Naive B cell (primary cell): ENCODE results near the gene KRTAP9-7. TPM values are rescaled to one million over a fixed set of nuclear protein-coding genes. Genes with fewer than 3 reads are reported as not detected.
"Not testable (repeated sequence)": the region's sequence is repeated elsewhere in the genome, so short reads cannot be mapped to it uniquely, and the experiment has no call there.

ENCODE experiments used
- ATAC-seq, 2 donors: fragments of 150-1000 bp; cut with Tn5 transposase; 2 replicates each; pipeline ENCODE4 v1.10.0; 2021; ENCODE audit warnings: low read depth in 2 of 2, mild to moderate bottlenecking in 2 of 2, moderate library complexity in 2 of 2
- DNase-seq: peaks from one replicate; pipeline ENCODE4 v3.0.0; 2022
- H3K27ac Mint-ChIP-seq, 6 donors: one replicate each; pipeline ENCODE4 v1.8.0; 2020 to 2022; ENCODE audit warnings: mild to moderate bottlenecking in 6 of 6, mixed read lengths in 6 of 6, moderate library complexity in 5 of 6, inconsistent platforms in 2 of 6
- H3K27me3 Mint-ChIP-seq, 3 donors: one replicate each; pipeline ENCODE4 v1.8.0; 2021 to 2022; ENCODE audit warnings: mixed read lengths in 3 of 3, mild to moderate bottlenecking in 1 of 3
- H3K36me3 Mint-ChIP-seq, 2 donors: one replicate each; pipeline ENCODE4 v1.8.0; 2020 to 2022; ENCODE audit warnings: mixed read lengths in 2 of 2, inconsistent platforms in 1 of 2, mild to moderate bottlenecking in 1 of 2
- H3K4me1 Mint-ChIP-seq, 3 donors: one replicate each; pipeline ENCODE4 v1.8.0; 2020 to 2022; ENCODE audit warnings: mixed read lengths in 3 of 3, inconsistent platforms in 1 of 3, mild to moderate bottlenecking in 1 of 3, moderate library complexity in 1 of 3
- H3K4me3 Mint-ChIP-seq, 8 donors: one replicate each; pipeline ENCODE4 v1.8.0; 2020 to 2022; ENCODE audit warnings: mild to moderate bottlenecking in 8 of 8, mixed read lengths in 8 of 8, moderate library complexity in 8 of 8, inconsistent platforms in 2 of 8
- H3K9me3 Mint-ChIP-seq, 7 donors: one replicate each; pipeline ENCODE4 v1.8.0; 2020 to 2022; ENCODE audit warnings: mixed read lengths in 7 of 7, mild to moderate bottlenecking in 5 of 7, inconsistent platforms in 2 of 7, moderate library complexity in 1 of 7
- polyA plus RNA-seq, 6 donors: library from polyadenylated mRNA; unstranded; fragments of 300-500 nt; fragmentation: Illumina TruSeq; gene quantifications; one replicate each; pipeline ENCODE4 v1.2.3, GENCODE V29; 2021; ENCODE audit warnings: low read depth in 6 of 6

The KRTAP9-7 gene
- polyA plus RNA-seq, 6 donors from 2014 or later, result not detected

- H3K9me3 Mint-ChIP-seq, result no peaks in the 10 kb centered on the region
- peak overlapping the region in 1 of 6 donors; percentile 71 for H3K27ac Mint-ChIP-seq
- ATAC-seq, result no peak
- H3K4me1 Mint-ChIP-seq, result peaks cover 10 to 18% (median 10%) of the 10 kb centered on the region in 3 donors
- H3K4me3 Mint-ChIP-seq, result no peak overlapping the region
- H3K36me3 Mint-ChIP-seq, result no peaks in the 10 kb centered on the region
- H3K27me3 Mint-ChIP-seq, result peaks cover 32 to 61% (median 46%) of the 10 kb centered on the region in 3 donors
- DNase-seq, result no peak
Measured at GRCh38 chr17:41254861-41255260, 20.6 kb upstream of the KRTAP9-7 start.

DNA sequence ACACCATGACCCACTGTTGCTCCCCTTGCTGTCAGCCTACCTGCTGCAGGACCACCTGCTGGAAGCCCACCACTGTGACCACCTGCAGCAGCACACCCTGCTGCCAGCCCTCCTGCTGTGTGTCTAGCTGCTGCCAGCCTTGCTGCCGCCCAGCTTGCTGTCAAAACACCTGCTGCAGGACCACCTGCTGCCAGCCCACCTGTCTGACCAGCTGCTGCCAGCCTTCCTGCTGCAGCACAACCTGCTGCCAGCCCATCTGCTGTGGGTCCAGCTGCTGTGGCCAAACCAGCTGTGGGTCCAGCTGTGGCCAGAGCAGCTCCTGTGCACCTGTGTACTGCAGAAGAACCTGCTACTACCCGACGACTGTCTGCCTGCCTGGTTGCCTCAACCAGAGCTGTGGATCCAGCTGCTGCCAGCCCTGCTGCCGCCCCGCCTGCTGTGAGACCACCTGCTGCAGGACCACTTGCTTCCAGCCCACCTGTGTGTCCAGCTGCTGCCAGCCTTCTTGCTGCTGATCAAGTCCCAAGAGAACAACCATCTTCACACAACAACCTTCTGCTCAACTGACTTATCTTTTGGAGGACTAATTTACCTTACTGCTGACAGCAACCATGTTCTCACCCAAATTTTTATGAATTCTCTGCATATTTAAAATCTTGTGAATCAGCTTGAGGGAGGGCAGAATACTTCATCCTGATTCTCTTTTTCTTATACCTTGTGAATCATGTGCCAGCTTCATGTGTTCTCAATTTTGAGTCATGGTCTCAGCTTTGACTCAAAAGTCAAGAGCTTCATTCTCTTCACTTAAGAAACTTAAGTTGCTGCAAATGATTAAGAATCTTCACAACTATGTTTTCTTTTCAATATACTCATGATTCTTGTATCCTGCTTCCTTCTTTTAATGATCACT, 19.9 kb upstream of the KRTAP9-7 start, which contains the start of gene KRTAP9-9:
Gene KRTAP9-9 (plus strand): TSS at position 4 of the 910 bp plus-strand sequence.
- peaks cover 37 to 54% (median 39%) of the 10 kb centered on the region in 3 donors for H3K27me3 Mint-ChIP-seq
- peak within 1 kb of the TSS in 2 of 6 donors; percentile 71 to 72 for H3K27ac Mint-ChIP-seq
- not testable (repeated sequence) for H3K9me3 Mint-ChIP-seq

DNA sequence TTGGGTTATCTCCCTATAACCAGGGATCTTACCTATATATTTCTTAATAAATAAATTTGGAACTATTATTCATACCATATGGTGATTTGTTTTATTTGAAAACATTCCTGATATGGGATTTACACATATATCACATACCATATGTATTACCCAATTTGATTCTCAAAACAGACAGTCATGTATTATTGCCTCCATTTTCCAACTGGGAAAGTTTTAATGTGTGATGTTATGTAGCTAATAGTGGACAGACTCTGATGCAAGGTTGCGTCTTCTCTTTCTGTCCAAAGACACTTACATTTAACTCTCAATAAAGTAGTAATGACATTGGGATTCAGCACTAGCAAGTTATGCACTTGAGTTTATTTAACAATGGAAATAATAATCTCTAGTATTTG, 19.2 kb upstream of the KRTAP9-7 start:
- no peak overlapping the region for H3K4me3 Mint-ChIP-seq
- H3K27ac Mint-ChIP-seq, result no peak overlapping the region
- DNase-seq (no peak), ATAC-seq (no peak)
- peaks cover 37 to 54% (median 38%) of the 10 kb centered on the region in 3 donors for H3K27me3 Mint-ChIP-seq
- H3K36me3 Mint-ChIP-seq, result no peaks in the 10 kb centered on the region
- H3K4me1 Mint-ChIP-seq, result peaks cover 10 to 12% (median 10%) of the 10 kb centered on the region in 3 donors
- peaks cover 0 to 4% (median 0%) of the 10 kb centered on the region in 7 donors for H3K9me3 Mint-ChIP-seq

More for the DNA sequence above, 19.9 kb upstream of the KRTAP9-7 start, which contains the start of gene KRTAP9-9:
- Mint-ChIP-seq H3K4me1 (peaks cover 10 to 12% (median 10%) of the 10 kb centered on the region in 3 donors), H3K4me3 (peak within 1 kb of the TSS in 1 of 8 donors; percentile 43)
- ATAC-seq, DNase-seq, H3K36me3 Mint-ChIP-seq: not testable (repeated sequence)

GRCh38 chr17:41258406-41258805, 17.1 kb upstream of the KRTAP9-7 start:
- no peak for ATAC-seq
- peaks cover 27 to 47% (median 42%) of the 10 kb centered on the region in 3 donors for H3K27me3 Mint-ChIP-seq

DNA sequence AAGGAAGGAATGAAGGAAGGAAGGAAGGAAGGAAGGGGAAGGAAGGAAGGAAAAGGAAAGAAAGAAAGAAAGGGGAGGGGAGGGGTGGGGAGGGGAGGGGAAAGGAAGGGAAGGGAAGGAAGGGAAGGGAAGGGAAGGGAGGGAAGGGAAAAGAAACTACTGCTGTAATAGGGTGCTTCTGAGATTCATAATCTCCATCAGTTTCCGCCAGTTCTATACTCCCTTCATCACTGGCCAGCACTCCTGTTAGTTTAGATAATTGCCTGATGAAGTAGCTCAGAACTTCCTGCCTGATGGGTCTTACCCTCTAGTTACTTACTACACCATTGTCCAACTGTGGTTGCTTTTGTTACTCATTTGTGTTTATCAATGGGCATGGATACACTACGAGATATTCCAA, 12.3 kb upstream of the KRTAP9-7 start:
- ATAC-seq (no peak), DNase-seq (no peak)
- Mint-ChIP-seq H3K4me1 (peaks cover 0 to 13% (median 12%) of the 10 kb centered on the region in 3 donors), H3K27me3 (peaks cover 29 to 35% (median 31%) of the 10 kb centered on the region in 3 donors), H3K36me3 (peaks cover 0 to 4% of the 10 kb centered on the region in 2 donors), H3K9me3 (peaks cover 0 to 4% (median 0%) of the 10 kb centered on the region in 7 donors), H3K4me3 (no peak overlapping the region), H3K27ac (peak overlapping the region in 2 of 6 donors; percentile 12 to 15)

More at GRCh38 chr17:41258406-41258805, 17.1 kb upstream of the KRTAP9-7 start:
- DNase-seq, result no peak
- H3K4me1 Mint-ChIP-seq, result peaks cover 0 to 13% (median 13%) of the 10 kb centered on the region in 3 donors
- H3K27ac Mint-ChIP-seq, result no peak overlapping the region
- H3K36me3 Mint-ChIP-seq, result no peaks in the 10 kb centered on the region
- H3K9me3 Mint-ChIP-seq, result peaks cover 0 to 4% (median 0%) of the 10 kb centered on the region in 7 donors
- H3K4me3 Mint-ChIP-seq, result no peak overlapping the region

GRCh38 chr17:41264599-41264998, 10.9 kb upstream of the KRTAP9-7 start:
- ATAC-seq (no peak), DNase-seq (no peak)
- H3K9me3 Mint-ChIP-seq, result peaks cover 0 to 5% (median 0%) of the 10 kb centered on the region in 7 donors
- peaks cover 0 to 4% of the 10 kb centered on the region in 2 donors for H3K36me3 Mint-ChIP-seq
- H3K4me3 Mint-ChIP-seq, result no peak overlapping the region
- peaks cover 0 to 18% (median 12%) of the 10 kb centered on the region in 3 donors for H3K4me1 Mint-ChIP-seq
- peak overlapping the region in 1 of 6 donors; percentile 33 for H3K27ac Mint-ChIP-seq
- H3K27me3 Mint-ChIP-seq, result peaks cover 19 to 31% (median 27%) of the 10 kb centered on the region in 3 donors

GRCh38 chr17:41265078-41265477, 10.4 kb upstream of the KRTAP9-7 start, which contains the start of gene KRTAP9-6:
TSS of gene KRTAP9-6 (plus strand) at chr17:41265378. CDS start at chr17:41265378, 0 bp downstream.
- Mint-ChIP-seq H3K36me3 (peaks cover 0 to 4% of the 10 kb centered on the region in 2 donors), H3K9me3 (peaks cover 0 to 5% (median 0%) of the 10 kb centered on the region in 7 donors), H3K4me3 (no peak within 1 kb of the TSS), H3K27ac (peak within 1 kb of the TSS in 3 of 6 donors; percentile 32 to 78 (median 33)), H3K27me3 (peaks cover 19 to 31% (median 27%) of the 10 kb centered on the region in 3 donors), H3K4me1 (peaks cover 0 to 18% (median 12%) of the 10 kb centered on the region in 3 donors)
- ATAC-seq (no peak), DNase-seq (no peak)

- Mint-ChIP-seq H3K4me3 (no peak overlapping the region), H3K27ac (no peak overlapping the region), H3K27me3 (peaks cover 26 to 28% (median 27%) of the 10 kb centered on the region in 3 donors), H3K9me3 (peaks cover 0 to 5% (median 0%) of the 10 kb centered on the region in 7 donors), H3K4me1 (peaks cover 5 to 18% (median 10%) of the 10 kb centered on the region in 3 donors), H3K36me3 (peaks cover 0 to 4% of the 10 kb centered on the region in 2 donors)
- DNase-seq (no peak), ATAC-seq (no peak)
Measured at GRCh38 chr17:41267711-41268110, 7.8 kb upstream of the KRTAP9-7 start.

DNA sequence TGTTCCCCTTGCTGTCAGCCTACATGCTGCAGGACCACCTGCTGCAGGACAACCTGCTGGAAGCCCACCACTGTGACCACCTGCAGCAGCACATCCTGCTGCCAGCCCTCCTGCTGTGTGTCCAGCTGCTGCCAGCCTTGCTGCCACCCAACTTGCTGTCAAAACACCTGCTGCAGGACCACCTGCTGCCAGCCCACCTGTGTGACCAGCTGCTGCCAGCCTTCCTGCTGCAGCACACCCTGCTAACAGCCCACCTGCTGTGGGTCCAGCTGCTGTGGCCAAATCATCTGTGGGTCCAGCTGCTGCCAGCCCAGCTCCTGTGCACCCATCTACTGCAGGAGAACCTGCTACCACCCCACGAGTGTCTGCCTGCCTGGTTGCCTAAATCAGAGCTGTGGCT, 4.2 kb upstream of the KRTAP9-7 start:
- not testable (repeated sequence) for DNase-seq, H3K4me3 Mint-ChIP-seq, H3K9me3 Mint-ChIP-seq, H3K36me3 Mint-ChIP-seq, ATAC-seq
- peaks cover 2 to 14% (median 12%) of the 10 kb centered on the region in 3 donors for H3K4me1 Mint-ChIP-seq
- H3K27ac Mint-ChIP-seq, result peak overlapping the region in 1 of 6 donors; percentile 88
- H3K27me3 Mint-ChIP-seq, result peaks cover 19 to 33% (median 25%) of the 10 kb centered on the region in 3 donors

- Mint-ChIP-seq H3K27ac (peak overlapping the region in 1 of 6 donors; percentile 88), H3K4me1 (peaks cover 2 to 14% (median 14%) of the 10 kb centered on the region in 3 donors), H3K9me3 (peaks cover 0 to 5% (median 0%) of the 10 kb centered on the region in 7 donors), H3K36me3 (no peaks in the 10 kb centered on the region), H3K4me3 (no peak overlapping the region), H3K27me3 (peaks cover 19 to 35% (median 29%) of the 10 kb centered on the region in 3 donors)
- no peak for DNase-seq
- ATAC-seq, result no peak
Measured at GRCh38 chr17:41271858-41272257, 3.6 kb upstream of the KRTAP9-7 start.

- Mint-ChIP-seq H3K4me3 (no peak overlapping the region), H3K27me3 (peaks cover 30 to 42% (median 42%) of the 10 kb centered on the region in 3 donors), H3K9me3 (peaks cover 0 to 6% (median 0%) of the 10 kb centered on the region in 7 donors), H3K4me1 (peaks cover 0 to 10% (median 4%) of the 10 kb centered on the region in 3 donors), H3K36me3 (no peaks in the 10 kb centered on the region), H3K27ac (no peak overlapping the region)
- no peak for DNase-seq
- no peak for ATAC-seq
Measured at GRCh38 chr17:41278176-41278955, 2.9 kb downstream of the KRTAP9-7 start.

GRCh38 chr17:41284043-41284442, 8.5 kb downstream of the KRTAP9-7 start:
- H3K27me3 Mint-ChIP-seq, result peaks cover 8 to 19% (median 17%) of the 10 kb centered on the region in 3 donors
- peaks cover 0 to 6% (median 0%) of the 10 kb centered on the region in 7 donors for H3K9me3 Mint-ChIP-seq
- ATAC-seq (no peak), DNase-seq (no peak)
- no peaks in the 10 kb centered on the region for H3K36me3 Mint-ChIP-seq
- peaks cover 0 to 13% (median 6%) of the 10 kb centered on the region in 3 donors for H3K4me1 Mint-ChIP-seq
- H3K27ac Mint-ChIP-seq, result peak overlapping the region in 1 of 6 donors; percentile 33
- H3K4me3 Mint-ChIP-seq, result no peak overlapping the region
